Measurements from ENCODE around the gene WIPI1. TPM values are rescaled to one million over a fixed set of nuclear protein-coding genes. Genes with fewer than 3 reads are reported as not detected.

The WIPI1 gene
- total and polyA plus RNA-seq, 2 of the 13 experiments (the other 11 are each of a cell fraction or from before 2014, with no cell fraction given): 29.4 to 141 TPM

DNA sequence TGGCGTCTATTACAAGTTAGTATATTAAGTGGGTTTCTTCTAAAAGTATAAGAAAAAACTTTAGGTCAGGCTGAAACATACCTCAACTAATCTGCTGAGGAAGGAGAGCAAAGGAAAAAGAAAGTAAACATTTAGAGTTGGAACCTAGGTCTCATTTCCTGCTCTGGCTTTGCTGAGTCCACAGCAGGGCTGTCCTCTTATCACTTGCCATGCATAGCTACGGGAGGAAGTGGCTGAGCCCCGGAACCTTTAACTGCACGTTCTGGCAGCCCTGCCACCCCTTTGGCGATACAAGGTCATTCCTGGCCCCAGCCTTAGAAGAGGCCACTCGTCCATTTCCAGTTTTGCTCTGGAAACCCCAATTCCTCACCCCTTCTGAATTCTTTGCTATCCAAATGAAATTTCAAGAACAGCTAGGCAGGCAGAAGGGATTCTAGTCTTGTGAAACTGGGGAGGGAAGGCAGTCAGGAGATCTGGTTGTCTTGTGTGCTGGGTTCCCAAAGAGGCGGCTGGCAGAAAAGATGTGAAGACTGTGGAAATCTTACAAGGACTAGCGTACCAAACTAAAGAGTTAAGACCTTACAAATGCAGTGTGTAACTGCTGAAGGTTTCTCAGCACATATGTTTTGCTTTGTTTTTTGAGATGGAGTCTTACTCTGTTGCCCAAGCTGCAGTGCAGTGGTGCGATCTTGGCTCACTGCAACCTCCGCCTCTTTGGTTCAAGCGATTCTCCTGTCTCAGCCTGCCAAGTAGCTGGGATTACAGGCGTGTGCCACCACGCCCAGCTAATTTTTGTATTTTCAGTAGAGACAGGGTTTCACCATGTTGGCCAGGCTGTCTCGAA is 19.1 kb downstream of the WIPI1 start (continued):
- no peak for TF ChIP-seq ZNF674 (CRISPR knock-in tag; IDR thresholded peaks at IDR 0.05; ENCODE audit: low read depth)
- no peak for TF ChIP-seq ZNF720 (CRISPR knock-in tag; IDR thresholded peaks at IDR 0.05)
- TF ChIP-seq, protein P1, sequence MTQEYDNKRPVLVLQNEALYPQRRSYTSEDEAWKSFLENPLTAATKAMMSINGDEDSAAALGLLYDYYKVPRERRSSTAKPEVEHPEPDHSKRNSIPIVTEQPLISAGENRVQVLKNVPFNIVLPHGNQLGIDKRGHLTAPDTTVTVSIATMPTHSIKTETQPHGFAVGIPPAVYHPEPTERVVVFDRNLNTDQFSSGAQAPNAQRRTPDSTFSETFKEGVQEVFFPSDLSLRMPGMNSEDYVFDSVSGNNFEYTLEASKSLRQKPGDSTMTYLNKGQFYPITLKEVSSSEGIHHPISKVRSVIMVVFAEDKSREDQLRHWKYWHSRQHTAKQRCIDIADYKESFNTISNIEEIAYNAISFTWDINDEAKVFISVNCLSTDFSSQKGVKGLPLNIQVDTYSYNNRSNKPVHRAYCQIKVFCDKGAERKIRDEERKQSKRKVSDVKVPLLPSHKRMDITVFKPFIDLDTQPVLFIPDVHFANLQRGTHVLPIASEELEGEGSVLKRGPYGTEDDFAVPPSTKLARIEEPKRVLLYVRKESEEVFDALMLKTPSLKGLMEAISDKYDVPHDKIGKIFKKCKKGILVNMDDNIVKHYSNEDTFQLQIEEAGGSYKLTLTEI (CRISPR knock-in tag; conservative IDR thresholded peaks at IDR 0.05): no peak
- TF ChIP-seq ZNF136 (CRISPR knock-in tag; IDR thresholded peaks at IDR 0.05; ENCODE audit: low read depth): no peak
- no peak for TF ChIP-seq DR1 (CRISPR knock-in tag; IDR thresholded peaks at IDR 0.05)
- no peak for TF ChIP-seq ZNF570 (CRISPR knock-in tag; IDR thresholded peaks at IDR 0.05; ENCODE audit: borderline replicate concordance)
- no peak for TF ChIP-seq ZNF724P (CRISPR knock-in tag; IDR thresholded peaks at IDR 0.05; ENCODE audit: borderline replicate concordance)
- TF ChIP-seq CBX1 (IDR thresholded peaks at IDR 0.05; ENCODE audit: low read depth): no peak
- no peak for TF ChIP-seq ZFP36L2 (CRISPR knock-in tag; IDR thresholded peaks at IDR 0.05)
- TF ChIP-seq XRCC5 (optimal IDR thresholded peaks at IDR 0.05; ENCODE audit: low read length): no peak
- no peak for TF ChIP-seq XBP1 (CRISPR knock-in tag; IDR thresholded peaks at IDR 0.05)
- TF ChIP-seq MXI1 (IDR thresholded peaks at IDR 0.05; ENCODE audit: borderline replicate concordance, low read depth, low read length): 0 out of 3 replicates have a peak, but pooled peaks have one; percentile 30
- TF ChIP-seq ZFP41 (CRISPR knock-in tag; IDR thresholded peaks at IDR 0.05; ENCODE audit: borderline replicate concordance): no peak
- TF ChIP-seq KLF11 (CRISPR knock-in tag; IDR thresholded peaks at IDR 0.05): peak; percentile 22; the same call in 1 of the 2 replicates
- TF ChIP-seq SUZ12 (IDR thresholded peaks at IDR 0.05; ENCODE audit: low read depth, low read length): no peak
- TF ChIP-seq ZNF746 (CRISPR knock-in tag; IDR thresholded peaks at IDR 0.05): no peak; the same call in 1 of the 2 replicates
- peak; percentile 39; the same call in 1 of the 2 replicates for TF ChIP-seq ISL2 (CRISPR knock-in tag; IDR thresholded peaks at IDR 0.05)
- TF ChIP-seq U2AF2 (IDR thresholded peaks at IDR 0.05; ENCODE audit: low read depth, low read length): no peak
- no peak for TF ChIP-seq ADNP (CRISPR knock-in tag; IDR thresholded peaks at IDR 0.05)
- TF ChIP-seq, protein P2, sequence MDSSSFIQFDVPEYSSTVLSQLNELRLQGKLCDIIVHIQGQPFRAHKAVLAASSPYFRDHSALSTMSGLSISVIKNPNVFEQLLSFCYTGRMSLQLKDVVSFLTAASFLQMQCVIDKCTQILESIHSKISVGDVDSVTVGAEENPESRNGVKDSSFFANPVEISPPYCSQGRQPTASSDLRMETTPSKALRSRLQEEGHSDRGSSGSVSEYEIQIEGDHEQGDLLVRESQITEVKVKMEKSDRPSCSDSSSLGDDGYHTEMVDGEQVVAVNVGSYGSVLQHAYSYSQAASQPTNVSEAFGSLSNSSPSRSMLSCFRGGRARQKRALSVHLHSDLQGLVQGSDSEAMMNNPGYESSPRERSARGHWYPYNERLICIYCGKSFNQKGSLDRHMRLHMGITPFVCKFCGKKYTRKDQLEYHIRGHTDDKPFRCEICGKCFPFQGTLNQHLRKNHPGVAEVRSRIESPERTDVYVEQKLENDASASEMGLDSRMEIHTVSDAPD (CRISPR knock-in tag; IDR thresholded peaks at IDR 0.05): no peak; the same call in 1 of the 2 replicates
- TF ChIP-seq RAD21 (CRISPR knock-in tag; IDR thresholded peaks at IDR 0.05): no peak
- 0 out of 2 replicates have a peak, but pooled peaks have one; percentile 31 for TF ChIP-seq ZKSCAN8 (CRISPR knock-in tag; IDR thresholded peaks at IDR 0.05; ENCODE audit: borderline replicate concordance)
- no peak for TF ChIP-seq FOXP1 (IDR thresholded peaks at IDR 0.05)
- peak; percentile 11; the same call in 1 of the 2 replicates for TF ChIP-seq FOXP1 (CRISPR knock-in tag; IDR thresholded peaks at IDR 0.05)
- no peak for TF ChIP-seq ZSCAN30 (CRISPR knock-in tag; IDR thresholded peaks at IDR 0.05)
- TF ChIP-seq ZSCAN25 (CRISPR knock-in tag; IDR thresholded peaks at IDR 0.05): no peak
- TF ChIP-seq, protein P3, sequence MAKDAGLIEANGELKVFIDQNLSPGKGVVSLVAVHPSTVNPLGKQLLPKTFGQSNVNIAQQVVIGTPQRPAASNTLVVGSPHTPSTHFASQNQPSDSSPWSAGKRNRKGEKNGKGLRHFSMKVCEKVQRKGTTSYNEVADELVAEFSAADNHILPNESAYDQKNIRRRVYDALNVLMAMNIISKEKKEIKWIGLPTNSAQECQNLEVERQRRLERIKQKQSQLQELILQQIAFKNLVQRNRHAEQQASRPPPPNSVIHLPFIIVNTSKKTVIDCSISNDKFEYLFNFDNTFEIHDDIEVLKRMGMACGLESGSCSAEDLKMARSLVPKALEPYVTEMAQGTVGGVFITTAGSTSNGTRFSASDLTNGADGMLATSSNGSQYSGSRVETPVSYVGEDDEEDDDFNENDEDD (CRISPR knock-in tag; IDR thresholded peaks at IDR 0.05; ENCODE audit: borderline replicate concordance): 0 out of 2 replicates have a peak, but pooled peaks have one; percentile 10
- TF ChIP-seq HHEX (CRISPR knock-in tag; IDR thresholded peaks at IDR 0.05): no peak
- peak; percentile 34; the same call in 1 of the 2 replicates for TF ChIP-seq ZNF350 (CRISPR knock-in tag; IDR thresholded peaks at IDR 0.05; ENCODE audit: borderline replicate concordance, low read depth)

Data from HepG2 (cell line).